Neural cell (in vitro differentiated cells): ENCODE data around the gene TMEM181. TPM values are rescaled to one million over a fixed set of nuclear protein-coding genes. Genes with fewer than 3 reads are reported as not detected.

Source experiments
- H2AFZ ChIP-seq: fragments of 200-600, 300-800 bp; sonication (generic), shearing (Covaris generic); 2 replicates; pipeline ENCODE4 v1.6.0; 2014; ENCODE audit warnings: low read depth, mild to moderate bottlenecking, antibody characterized with exemption, low read length, moderate library complexity
- H3F3A ChIP-seq: fragments of 200-600 bp; shearing (Covaris generic); 2 replicates; pipeline ENCODE4 v1.6.1; 2016; ENCODE audit warnings: mild to moderate bottlenecking, moderate library complexity, mixed read lengths, antibody characterized with exemption, low read length; ENCODE audit not compliant: insufficient read depth, poor library complexity, severe bottlenecking
- H3K27ac ChIP-seq: fragments of 200-600, 300-800 bp; sonication (generic), shearing (Covaris generic); 2 replicates; pipeline ENCODE4 v1.5.1; 2014; ENCODE audit warnings: mild to moderate bottlenecking, low read length, moderate library complexity
- H3K27me3 ChIP-seq: fragments of 300-800, 200-600 bp; sonication (generic), shearing (Covaris generic); 2 replicates; pipeline ENCODE4 v1.6.0; 2014; ENCODE audit warnings: mild to moderate bottlenecking, low read depth, low read length, moderate library complexity; ENCODE audit not compliant: insufficient read depth
- H3K36me3 ChIP-seq: fragments of 300-800, 200-600 bp; sonication (generic), shearing (Covaris generic); 2 replicates; pipeline ENCODE4 v1.5.1; 2014; ENCODE audit warnings: mild to moderate bottlenecking, antibody characterized with exemption, low read length, moderate library complexity; ENCODE audit not compliant: insufficient read depth
- H3K4me2 ChIP-seq: fragments of 300-800, 200-600 bp; sonication (generic), shearing (Covaris generic); 2 replicates; pipeline ENCODE4 v1.6.0; 2014; ENCODE audit warnings: mild to moderate bottlenecking, low read length
- H3K4me3 ChIP-seq: fragments of 300-800, 200-600 bp; sonication (generic), shearing (Covaris generic); 2 replicates; pipeline ENCODE4 v1.5.1; 2014; ENCODE audit warnings: mild to moderate bottlenecking, low read length, moderate library complexity
- H3K79me2 ChIP-seq: fragments of 200-600 bp; shearing (Covaris generic); replicated peaks from 2 replicates; pipeline ENCODE4 v1.6.0; 2014; ENCODE audit warnings: mild to moderate bottlenecking, low read length, moderate library complexity; ENCODE audit not compliant: insufficient read depth
- H3K9ac ChIP-seq: fragments of 300-800, 200-600 bp; sonication (generic), shearing (Covaris generic); 2 replicates; pipeline ENCODE4 v1.6.1; 2016; ENCODE audit warnings: mild to moderate bottlenecking, low read length, mixed read lengths
- H3K9me2 ChIP-seq: fragments of 200-600 bp; shearing (Covaris generic); 2 replicates; pipeline ENCODE4 v1.6.1; 2016; ENCODE audit warnings: mild to moderate bottlenecking, low read length, mixed read lengths; ENCODE audit not compliant: insufficient read depth
- H3K9me3 ChIP-seq: fragments of 200-600, 300-800 bp; sonication (generic), shearing (Covaris generic); 2 replicates; pipeline ENCODE4 v1.6.1; 2016; ENCODE audit warnings: mild to moderate bottlenecking, mixed run types, low read length, moderate library complexity, mixed read lengths
- H4K20me1 ChIP-seq: fragments of 200-600 bp; shearing (Covaris generic); 2 replicates; pipeline ENCODE4 v1.6.1; 2016; ENCODE audit warnings: mild to moderate bottlenecking, mixed run types; ENCODE audit not compliant: insufficient read depth
- EP300 ChIP-seq: fragments of 450-650 bp; conservative IDR thresholded peaks from 2 replicates; pipeline ENCODE4 v1.6.1; 2014; ENCODE audit warnings: antibody characterized with exemption, mild to moderate bottlenecking, moderate library complexity; ENCODE audit not compliant: poor library complexity, severe bottlenecking
- EZH2 ChIP-seq: fragments of 200-600, 300-800 bp; shearing (Covaris generic), sonication (generic); IDR thresholded peaks from 2 replicates; pipeline ENCODE4 v1.6.1; 2014; ENCODE audit warnings: antibody characterized with exemption, low read length, borderline replicate concordance, mild to moderate bottlenecking; ENCODE audit not compliant: insufficient read depth, poor library complexity, severe bottlenecking
- MXI1 ChIP-seq: fragments of 450-650 bp; conservative IDR thresholded peaks from 2 replicates; pipeline ENCODE4 v1.6.1; 2014; ENCODE audit warnings: antibody characterized with exemption, mild to moderate bottlenecking; ENCODE audit not compliant: poor library complexity, severe bottlenecking
- POLR2AphosphoS5 ChIP-seq: IDR thresholded peaks from 2 replicates; pipeline ENCODE4 v1.6.1; 2012
- RAD21 ChIP-seq: fragments of 450-650 bp; conservative IDR thresholded peaks from 2 replicates; pipeline ENCODE4 v1.6.1; 2014; ENCODE audit warnings: antibody characterized with exemption, mild to moderate bottlenecking, moderate library complexity
- SMC3 ChIP-seq: fragments of 450-650 bp; conservative IDR thresholded peaks from 2 replicates; pipeline ENCODE4 v1.6.1; 2014; ENCODE audit warnings: antibody characterized with exemption, mild to moderate bottlenecking, moderate library complexity; ENCODE audit not compliant: poor library complexity
- TAF1 ChIP-seq: IDR thresholded peaks from 2 replicates; pipeline ENCODE4 v1.6.1; 2012; ENCODE audit warnings: low read depth
- polyA plus RNA-seq: library from polyadenylated mRNA; depleted of rRNA; stranded (reverse); fragments of >200 nt; gene quantifications from 2 replicates; pipeline ENCODE4 v1.2.3, GENCODE V29; 2014
- TF ChIP-seq, protein P1 (sequence below): IDR thresholded peaks from 2 replicates; pipeline ENCODE4 v1.6.1; 2012; ENCODE audit warnings: borderline replicate concordance
- TF ChIP-seq, protein P2 (sequence below): fragments of 450-650 bp; IDR thresholded peaks from 2 replicates; pipeline ENCODE4 v1.5.1; 2014; ENCODE audit warnings: antibody characterized with exemption, mild to moderate bottlenecking, moderate library complexity; ENCODE audit not compliant: poor library complexity, severe bottlenecking

The TMEM181 gene
- polyA plus RNA-seq, 1 donor from 2014 or later, result 47.6 TPM

DNA sequence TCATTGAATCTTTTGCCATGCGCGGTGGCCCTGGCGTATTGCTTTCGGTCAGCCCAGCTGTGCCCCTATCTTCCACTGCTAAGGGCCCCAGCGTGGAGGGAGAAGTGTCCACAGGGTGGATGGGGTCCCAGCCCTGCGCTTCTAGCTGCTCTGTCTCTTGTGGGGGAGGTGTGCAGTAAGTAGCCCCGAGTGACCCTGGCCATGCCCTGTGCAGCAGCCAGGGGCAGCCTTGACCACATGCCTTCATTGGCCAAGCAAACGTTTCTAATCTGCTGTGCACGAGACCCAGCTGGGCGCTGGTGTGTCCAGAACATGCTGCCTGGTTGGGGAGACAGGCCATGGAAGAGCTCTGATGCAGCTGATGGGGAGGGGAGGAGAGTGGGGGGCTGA, 13.6 kb downstream of the TMEM181 start:
- Histone ChIP-seq H3K9ac (no peak overlapping the region), H4K20me1 (no peaks in the 10 kb centered on the region), H3K79me2 (peaks cover 6% of the 10 kb centered on the region), H3K9me2 (no peaks in the 10 kb centered on the region), H3K27ac (no peak overlapping the region), H3K36me3 (no peaks in the 10 kb centered on the region), H3K4me2 (no peak overlapping the region), H3K9me3 (no peaks in the 10 kb centered on the region), H3F3A (no peaks in the 10 kb centered on the region), H3K4me3 (no peak overlapping the region), H3K27me3 (no peaks in the 10 kb centered on the region), H2AFZ (no peak overlapping the region)
- no peak for TF ChIP-seq RAD21
- TF ChIP-seq POLR2AphosphoS5, result no peak
- TF ChIP-seq, protein P1, sequence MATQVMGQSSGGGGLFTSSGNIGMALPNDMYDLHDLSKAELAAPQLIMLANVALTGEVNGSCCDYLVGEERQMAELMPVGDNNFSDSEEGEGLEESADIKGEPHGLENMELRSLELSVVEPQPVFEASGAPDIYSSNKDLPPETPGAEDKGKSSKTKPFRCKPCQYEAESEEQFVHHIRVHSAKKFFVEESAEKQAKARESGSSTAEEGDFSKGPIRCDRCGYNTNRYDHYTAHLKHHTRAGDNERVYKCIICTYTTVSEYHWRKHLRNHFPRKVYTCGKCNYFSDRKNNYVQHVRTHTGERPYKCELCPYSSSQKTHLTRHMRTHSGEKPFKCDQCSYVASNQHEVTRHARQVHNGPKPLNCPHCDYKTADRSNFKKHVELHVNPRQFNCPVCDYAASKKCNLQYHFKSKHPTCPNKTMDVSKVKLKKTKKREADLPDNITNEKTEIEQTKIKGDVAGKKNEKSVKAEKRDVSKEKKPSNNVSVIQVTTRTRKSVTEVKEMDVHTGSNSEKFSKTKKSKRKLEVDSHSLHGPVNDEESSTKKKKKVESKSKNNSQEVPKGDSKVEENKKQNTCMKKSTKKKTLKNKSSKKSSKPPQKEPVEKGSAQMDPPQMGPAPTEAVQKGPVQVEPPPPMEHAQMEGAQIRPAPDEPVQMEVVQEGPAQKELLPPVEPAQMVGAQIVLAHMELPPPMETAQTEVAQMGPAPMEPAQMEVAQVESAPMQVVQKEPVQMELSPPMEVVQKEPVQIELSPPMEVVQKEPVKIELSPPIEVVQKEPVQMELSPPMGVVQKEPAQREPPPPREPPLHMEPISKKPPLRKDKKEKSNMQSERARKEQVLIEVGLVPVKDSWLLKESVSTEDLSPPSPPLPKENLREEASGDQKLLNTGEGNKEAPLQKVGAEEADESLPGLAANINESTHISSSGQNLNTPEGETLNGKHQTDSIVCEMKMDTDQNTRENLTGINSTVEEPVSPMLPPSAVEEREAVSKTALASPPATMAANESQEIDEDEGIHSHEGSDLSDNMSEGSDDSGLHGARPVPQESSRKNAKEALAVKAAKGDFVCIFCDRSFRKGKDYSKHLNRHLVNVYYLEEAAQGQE, result no peak
- no peak for TF ChIP-seq MXI1
- TF ChIP-seq SMC3, result no peak
- TF ChIP-seq, protein P2, sequence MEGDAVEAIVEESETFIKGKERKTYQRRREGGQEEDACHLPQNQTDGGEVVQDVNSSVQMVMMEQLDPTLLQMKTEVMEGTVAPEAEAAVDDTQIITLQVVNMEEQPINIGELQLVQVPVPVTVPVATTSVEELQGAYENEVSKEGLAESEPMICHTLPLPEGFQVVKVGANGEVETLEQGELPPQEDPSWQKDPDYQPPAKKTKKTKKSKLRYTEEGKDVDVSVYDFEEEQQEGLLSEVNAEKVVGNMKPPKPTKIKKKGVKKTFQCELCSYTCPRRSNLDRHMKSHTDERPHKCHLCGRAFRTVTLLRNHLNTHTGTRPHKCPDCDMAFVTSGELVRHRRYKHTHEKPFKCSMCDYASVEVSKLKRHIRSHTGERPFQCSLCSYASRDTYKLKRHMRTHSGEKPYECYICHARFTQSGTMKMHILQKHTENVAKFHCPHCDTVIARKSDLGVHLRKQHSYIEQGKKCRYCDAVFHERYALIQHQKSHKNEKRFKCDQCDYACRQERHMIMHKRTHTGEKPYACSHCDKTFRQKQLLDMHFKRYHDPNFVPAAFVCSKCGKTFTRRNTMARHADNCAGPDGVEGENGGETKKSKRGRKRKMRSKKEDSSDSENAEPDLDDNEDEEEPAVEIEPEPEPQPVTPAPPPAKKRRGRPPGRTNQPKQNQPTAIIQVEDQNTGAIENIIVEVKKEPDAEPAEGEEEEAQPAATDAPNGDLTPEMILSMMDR, result no peak
- TF ChIP-seq TAF1, result no peak
- TF ChIP-seq EP300, result no peak
- no peak for TF ChIP-seq EZH2

DNA sequence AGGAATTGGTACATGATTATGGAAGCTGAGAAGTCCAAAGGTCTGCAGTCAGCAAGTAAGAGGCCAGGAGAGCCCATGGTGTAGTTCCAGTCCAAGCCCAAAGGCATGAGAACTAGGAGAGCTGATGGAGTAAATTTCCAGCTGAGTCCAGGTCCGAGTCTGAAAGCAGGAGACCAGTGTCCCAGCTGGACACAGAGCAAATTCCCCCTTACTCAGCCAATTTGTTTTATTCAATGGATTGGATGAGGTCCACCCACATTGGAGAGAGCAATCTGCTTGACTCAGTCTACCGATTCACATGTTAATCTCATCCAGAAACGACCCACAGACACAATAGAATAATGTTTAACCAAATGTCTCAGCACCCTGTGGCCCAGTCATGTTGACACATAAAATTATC, 14.9 kb downstream of the TMEM181 start:
- Histone ChIP-seq H3F3A (no peaks in the 10 kb centered on the region), H3K27ac (no peak overlapping the region), H4K20me1 (no peaks in the 10 kb centered on the region), H3K36me3 (no peaks in the 10 kb centered on the region), H3K9me2 (no peaks in the 10 kb centered on the region), H3K27me3 (no peaks in the 10 kb centered on the region), H3K9me3 (no peaks in the 10 kb centered on the region), H3K79me2 (peaks cover 6% of the 10 kb centered on the region), H2AFZ (no peak overlapping the region), H3K4me3 (no peak overlapping the region), H3K4me2 (no peak overlapping the region), H3K9ac (no peak overlapping the region)
- TF ChIP-seq, protein P1, result no peak
- TF ChIP-seq SMC3 (no peak), EP300 (no peak), EZH2 (no peak), TAF1 (no peak), MXI1 (no peak), POLR2AphosphoS5 (no peak), RAD21 (no peak)
- TF ChIP-seq, protein P2, result no peak
